DMS79 treated with DMSO at 0.1 percent for 48 hours (cell line): ENCODE results near the gene VSIG2.

ENCODE experiments used
- DNase-seq: peaks from one replicate; lab custom pipeline; 2025; lab: John Stamatoyannopoulos, UW

Gene VSIG2

GRCh38 chr11:124763156-124763947, 11.3 kb upstream of the VSIG2 start:
- DNase-seq = peak; percentile 87

- DNase-seq = no peak
Measured at GRCh38 chr11:124762624-124763155, 10.6 kb upstream of the VSIG2 start.

- peak; percentile 44 for DNase-seq
Measured at GRCh38 chr11:124762105-124762623, 10.1 kb upstream of the VSIG2 start, which contains the start of gene ESAM. ESAM (minus strand) TSS chr11:124762290; CDS start chr11:124762154, 136 bp downstream.

- no peak for DNase-seq
Measured at GRCh38 chr11:124761301-124762104, 9.4 kb upstream of the VSIG2 start.

- DNase-seq = no peak
Measured at GRCh38 chr11:124760806-124761205, 8.8 kb upstream of the VSIG2 start.

- no peak for DNase-seq
Measured at GRCh38 chr11:124760205-124760652, 8.2 kb upstream of the VSIG2 start.

- no peak for DNase-seq
Measured at GRCh38 chr11:124759266-124760204, 7.5 kb upstream of the VSIG2 start.

GRCh38 chr11:124758355-124759265, 6.6 kb upstream of the VSIG2 start:
- DNase-seq = peak; percentile 49

GRCh38 chr11:124757320-124757719, 5.3 kb upstream of the VSIG2 start:
- DNase-seq = no peak

- no peak for DNase-seq
Measured at GRCh38 chr11:124756753-124757227, 4.7 kb upstream of the VSIG2 start.

GRCh38 chr11:124756033-124756752, 4.1 kb upstream of the VSIG2 start:
- DNase-seq = no peak

- DNase-seq = no peak
Measured at GRCh38 chr11:124754710-124755109, 2.7 kb upstream of the VSIG2 start.

GRCh38 chr11:124754309-124754708, 2.3 kb upstream of the VSIG2 start:
- no peak for DNase-seq

GRCh38 chr11:124753624-124754023, 1.6 kb upstream of the VSIG2 start:
- DNase-seq = no peak

- no peak for DNase-seq
Measured at GRCh38 chr11:124753205-124753604, 1.1 kb upstream of the VSIG2 start.

- DNase-seq = peak; percentile 7
Measured at GRCh38 chr11:124752471-124753102, 532 bp upstream of the VSIG2 start.

GRCh38 chr11:124751391-124751740, 689 bp downstream of the VSIG2 start:
- no peak for DNase-seq

- DNase-seq = no peak
Measured at GRCh38 chr11:124749912-124750311, 2.1 kb downstream of the VSIG2 start.
